ENCODE results near the gene TRIM16.
"Not testable (repeated sequence)": the region's sequence is repeated elsewhere in the genome, so short reads cannot be mapped to it uniquely, and the experiment has no call there.

The TRIM16 gene

DNA sequence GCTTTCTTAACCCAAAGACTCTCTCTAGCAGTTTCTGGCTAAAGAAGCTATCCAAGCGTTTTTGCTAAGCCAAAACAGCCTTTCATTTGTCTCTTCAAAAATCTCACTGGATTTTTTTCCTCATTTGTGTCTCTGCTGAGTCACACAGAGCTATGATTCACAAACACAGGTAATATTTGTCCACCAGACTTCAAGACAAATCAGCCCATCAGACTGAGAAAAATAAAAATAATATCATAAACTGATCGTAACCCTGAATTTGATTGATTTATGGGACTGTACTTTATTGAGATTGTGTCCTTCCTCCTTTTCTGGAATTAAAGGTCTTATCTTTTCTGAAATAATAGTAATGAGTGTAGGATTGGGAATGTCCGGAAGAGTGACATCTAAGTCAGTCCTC lies 25.8 kb downstream of the TRIM16 start:
- no peak for DNase-seq

DNA sequence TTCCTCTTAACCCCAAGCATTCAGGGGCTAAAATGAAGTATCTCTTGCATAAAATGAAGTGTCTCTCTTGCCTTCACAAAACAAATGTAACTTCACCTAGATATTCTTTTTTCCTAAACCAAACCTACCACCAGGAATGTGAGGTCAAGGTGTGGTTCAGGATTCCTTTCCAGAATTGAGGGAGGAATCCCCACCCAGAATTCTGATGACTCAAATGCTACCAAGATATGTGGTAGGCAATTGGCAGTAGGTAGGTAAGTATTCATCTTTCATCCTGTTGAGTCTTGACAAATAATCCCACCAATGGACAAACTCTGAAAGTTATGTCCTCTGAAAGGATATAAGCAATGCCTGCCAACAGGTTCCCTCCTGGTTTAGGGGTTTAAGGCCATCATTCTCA lies 26.2 kb downstream of the TRIM16 start:
- DNase-seq: no peak

DNA sequence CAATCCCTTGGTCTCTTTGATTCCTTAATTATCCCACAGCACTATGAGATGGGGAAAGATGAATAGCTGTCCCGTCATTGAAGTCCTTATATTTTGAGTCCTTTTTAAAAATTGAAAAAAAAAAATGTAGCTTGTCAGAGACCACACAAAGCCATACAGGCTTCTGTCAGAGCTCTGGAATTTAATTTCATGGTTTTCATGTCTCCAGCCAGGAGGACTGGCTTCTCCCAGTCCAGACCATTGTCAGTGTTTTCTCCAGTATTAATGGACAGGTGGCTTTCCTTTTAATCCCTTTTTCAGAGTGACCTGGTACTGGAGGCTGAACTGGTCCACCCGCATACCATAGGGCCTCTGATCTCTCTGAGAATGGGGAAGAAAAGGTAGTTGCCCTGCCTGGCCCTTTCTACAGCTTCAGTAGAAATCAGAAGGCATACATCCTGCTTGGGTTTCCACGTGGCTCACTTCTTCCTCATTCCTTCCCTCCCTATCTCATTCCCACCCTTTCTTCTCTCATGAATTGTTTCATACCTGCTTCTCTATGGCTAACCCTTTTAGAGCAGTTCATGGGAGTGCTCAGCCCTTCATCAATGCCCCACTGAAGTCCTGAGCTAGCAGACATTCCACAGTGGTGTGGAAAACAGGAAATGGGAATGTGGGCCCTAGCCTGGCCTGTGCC lies 29.1 kb downstream of the TRIM16 start:
- DNase-seq: no peak

DNA sequence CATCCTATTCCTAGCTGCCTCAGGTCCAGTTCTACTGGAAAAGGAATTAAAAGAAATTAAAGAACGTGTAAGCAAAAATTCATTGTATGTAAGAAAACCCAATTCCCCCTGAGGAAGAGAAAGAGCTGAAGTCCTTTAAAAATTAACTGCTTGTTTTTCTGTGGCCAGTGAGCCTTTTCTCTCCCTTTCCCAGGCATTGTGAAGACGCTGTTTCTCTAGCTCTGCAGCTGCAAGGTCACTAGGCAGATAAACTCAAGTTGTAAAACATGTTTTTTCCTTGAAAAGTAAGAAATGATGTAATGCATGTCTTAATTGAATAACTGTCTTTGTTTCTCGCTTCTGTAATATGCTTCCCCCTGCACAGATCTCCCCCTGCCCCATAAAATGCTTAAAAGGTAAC lies 29.7 kb downstream of the TRIM16 start:
- not testable (repeated sequence) for DNase-seq

DNA sequence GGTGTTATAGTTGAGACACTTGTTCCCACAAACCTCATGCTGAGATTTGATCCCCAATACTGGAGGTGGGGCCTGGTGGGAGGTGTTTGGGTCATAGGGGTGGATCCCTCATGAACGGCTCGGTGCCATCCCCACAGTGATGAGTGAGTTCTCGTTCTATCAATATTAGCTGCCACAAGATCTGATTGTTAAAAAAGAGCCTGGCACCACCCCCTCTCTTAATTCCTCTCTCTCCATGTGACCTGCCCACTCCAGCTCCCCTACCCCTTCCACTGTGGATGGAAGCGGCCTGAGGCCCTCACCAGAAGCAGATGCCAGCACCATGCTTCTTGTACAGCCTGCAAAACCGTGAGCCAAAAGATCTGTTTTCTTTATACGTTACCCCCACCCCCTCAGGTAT lies 31.2 kb downstream of the TRIM16 start:
- no peak for DNase-seq

DNA sequence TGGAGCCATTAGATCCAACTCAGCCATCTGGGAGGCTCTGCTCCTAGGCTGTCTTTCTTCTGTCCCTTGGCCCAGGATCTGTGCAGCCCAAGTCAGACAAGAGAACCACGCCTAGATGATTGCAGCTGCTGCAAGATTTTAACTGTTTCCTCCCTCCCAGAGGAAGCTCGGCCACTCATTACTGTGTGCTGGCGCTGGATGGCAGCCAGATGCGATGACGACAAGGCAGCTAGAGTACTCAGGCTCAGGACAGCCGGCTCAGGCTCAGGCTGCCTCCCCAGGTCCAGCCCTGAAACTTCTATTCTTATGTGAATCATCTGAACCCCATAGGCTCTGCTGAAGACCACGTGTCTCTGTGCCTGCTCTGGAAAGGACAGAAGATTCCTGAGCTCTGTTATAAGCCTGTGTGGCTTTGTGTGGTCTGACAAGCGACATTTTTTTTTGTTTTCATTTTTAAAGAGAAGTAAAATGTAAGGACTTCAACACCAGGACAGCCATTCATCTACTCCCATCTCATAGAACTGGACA lies 32.5 kb downstream of the TRIM16 start:
- DNase-seq: no peak

DNA sequence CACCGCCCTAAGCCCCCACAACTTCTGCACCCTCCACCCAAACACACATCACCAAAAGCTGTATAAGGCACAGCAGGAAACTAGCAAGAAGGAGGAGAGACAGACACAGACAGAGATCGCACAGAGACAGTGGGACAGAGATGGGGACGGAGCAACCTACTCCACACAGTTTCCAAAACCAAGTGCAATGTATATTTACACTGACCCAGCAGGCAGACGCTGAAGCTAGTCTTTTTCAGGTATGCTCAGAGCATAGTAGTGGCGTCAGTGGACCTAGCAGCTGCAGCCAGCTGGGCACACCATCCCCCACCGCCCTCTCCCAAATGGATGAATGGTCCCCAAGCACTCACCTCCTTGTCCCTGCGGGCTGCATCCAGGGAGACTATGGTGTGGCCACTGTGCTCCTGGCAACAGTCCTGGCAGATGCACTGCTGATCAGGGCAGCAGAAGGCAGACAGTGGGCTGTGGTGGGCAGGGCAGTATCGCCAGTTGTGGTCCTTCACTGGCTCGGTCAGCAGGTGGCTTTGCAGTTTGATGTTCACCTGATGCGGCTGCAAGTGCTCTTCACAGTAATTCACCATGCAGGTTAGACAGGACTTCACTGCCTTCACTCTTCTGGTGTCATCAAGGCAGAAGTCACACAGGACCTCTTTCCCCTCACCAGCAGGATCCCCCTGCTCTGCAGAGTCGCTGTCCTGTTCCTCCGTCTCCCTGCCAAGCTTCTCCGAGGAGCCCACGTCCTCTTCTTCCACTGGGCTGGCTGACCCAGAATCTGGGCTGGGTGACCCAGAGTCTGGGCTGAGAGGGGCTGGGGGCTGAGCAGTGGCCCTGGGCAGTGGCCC lies 33.1 kb downstream of the TRIM16 start:
- DNase-seq: no peak

DNA sequence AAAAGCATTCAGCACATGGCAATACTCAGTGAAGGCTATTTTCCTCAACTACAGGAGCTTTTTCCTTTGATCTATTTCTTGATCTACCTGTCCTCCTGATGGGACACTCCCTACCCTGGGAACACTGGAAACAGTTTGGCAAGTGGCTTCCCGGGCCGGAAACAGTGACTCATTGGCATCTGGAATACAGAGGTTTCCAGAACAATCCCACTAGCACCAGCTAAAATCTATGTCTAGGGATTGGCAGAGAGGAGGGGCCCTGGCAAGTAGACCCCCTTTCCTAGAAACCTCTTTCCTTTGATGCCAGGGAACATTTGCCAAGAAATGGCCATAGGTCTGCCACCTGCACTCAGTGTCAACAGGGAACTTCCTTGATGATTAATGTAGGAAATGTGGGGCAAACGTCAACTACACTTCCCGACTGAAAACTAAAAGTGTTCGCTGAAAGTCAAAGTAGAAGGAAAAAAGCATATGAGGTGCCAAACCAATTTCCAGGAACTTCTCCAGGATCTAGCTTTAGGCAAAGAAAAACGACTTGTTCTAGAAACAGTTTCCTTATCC lies 34.2 kb downstream of the TRIM16 start:
- no peak for DNase-seq

DNA sequence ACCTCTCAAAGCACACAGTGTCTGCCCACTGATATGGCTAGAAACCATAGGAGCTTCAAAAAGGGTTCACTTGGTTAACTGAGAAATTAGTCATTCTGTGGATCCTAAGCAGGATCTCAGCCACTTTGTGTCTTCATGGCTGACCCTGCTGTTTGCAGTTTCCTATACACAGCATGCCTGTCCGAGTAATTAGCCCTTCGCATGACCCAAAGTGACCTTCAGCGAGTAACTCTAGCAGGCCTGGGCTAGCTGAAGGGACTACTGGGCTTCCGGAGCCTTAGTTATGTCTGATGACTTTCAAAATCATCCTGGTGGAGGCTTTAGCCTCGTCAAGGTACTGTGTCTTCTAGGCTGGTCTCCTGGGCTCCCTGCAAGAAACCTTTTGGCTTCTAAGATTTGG lies 35.7 kb downstream of the TRIM16 start:
- DNase-seq: no peak

DNA sequence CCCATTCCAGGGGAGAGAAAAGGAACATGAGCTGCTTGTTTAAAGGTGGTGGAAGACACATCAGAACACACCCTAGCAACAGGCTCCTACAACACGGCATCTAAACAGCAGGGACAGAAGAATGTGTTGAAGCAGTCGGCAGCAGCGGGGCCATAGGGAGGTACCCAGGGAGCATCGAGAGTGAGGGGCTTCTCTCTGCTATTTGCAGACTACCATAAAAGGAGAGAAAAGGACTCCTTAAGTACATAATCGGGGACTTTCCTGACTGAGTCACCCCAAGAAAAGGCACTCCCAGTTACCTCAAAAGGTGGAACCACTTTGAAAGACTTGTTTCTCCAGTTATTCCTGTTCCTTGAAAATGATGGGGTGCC lies 38.2 kb downstream of the TRIM16 start:
- not testable (repeated sequence) for DNase-seq

DNA sequence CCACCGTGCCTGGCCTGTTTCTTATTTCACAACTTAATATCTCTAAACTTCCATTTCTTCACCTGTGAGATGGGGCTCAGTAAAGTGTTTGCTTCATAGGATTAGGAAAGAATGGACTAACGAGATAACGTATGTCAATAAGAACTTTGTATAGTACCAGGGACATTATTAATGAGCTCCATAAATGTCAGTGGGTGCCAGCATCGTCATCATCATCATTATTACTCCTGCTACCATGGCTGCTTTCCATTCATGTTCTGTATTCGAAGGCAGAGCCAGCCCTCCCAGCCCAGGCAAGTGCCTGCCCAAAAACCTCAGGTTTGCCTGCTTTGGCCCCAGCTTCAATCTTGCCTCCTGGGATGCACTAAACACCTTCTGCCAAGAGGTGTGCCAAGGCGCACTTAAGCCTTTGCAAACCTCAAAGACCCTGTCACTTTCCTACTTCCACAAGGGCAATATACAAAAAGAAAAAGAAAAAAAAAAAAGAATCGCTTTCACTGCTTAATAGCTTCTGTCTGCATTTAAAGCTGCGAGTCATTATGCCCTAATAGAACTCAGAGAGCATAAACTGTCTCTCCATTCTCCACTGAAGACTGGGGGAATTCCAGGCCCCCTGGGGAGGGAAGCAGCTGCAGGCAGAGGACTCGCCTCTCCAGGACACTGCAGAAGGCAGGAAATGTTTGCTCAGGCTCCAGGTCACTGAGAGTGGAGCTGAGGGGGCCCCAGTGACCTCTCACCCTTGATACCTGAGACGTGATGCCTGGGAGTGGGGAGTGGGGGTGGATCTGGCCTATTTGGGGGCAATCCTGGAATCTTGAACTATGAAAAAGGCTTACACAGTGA lies 38.8 kb downstream of the TRIM16 start:
- not testable (repeated sequence) for DNase-seq

DNA sequence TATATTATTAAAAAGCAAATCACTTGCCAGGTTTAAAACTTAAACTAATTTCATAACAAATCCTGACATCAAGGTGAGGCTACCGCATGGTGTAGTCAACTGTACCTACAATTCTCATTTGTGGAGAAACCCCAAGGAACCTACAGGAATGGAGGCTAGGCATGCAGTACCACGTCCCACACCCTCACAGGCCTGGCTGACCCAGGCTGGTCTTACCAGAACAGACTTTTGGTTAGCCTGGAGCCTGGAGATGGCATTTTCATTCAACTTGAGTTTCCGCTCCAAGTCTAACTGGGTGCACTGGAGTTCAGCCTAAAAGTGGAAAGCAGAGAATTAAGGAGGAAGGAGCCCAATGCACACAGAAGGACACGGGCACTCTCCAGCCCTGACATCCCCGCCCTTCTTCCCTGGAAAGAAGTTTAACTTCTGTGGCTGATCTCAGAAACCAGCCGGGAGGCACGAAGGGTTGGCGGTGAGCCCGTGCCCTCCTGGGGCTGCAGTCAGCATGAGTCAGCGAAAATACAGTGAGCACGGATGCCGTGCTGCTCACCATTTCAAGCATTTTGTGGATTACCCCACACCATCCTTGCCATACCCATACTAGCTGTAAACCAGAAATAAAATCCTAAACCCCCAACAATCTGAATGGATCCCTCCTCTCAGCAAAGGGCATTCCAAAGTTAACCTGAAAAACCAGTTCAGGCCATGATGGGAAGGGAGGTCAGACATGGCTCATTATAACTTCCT lies 41.4 kb downstream of the TRIM16 start:
- not testable (repeated sequence) for DNase-seq

DNA sequence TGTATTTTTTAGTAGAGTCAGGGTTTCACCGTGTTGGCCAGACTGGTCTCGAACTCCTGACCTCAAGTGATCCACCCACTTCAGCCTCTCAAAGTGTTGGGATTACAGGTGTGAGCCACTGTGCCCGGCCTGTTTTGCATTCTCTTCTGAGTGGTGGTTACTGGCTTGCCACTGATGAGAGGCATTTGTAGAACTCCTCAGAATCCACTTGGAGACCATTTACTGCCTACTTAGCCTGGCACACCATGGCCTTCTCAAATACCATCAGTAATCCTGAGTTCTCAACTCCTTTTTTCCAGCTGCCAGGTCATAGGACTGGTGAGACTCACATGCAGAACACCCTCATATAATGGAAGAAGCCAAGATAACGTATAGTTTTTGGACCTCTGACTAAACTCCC lies 42.1 kb downstream of the TRIM16 start:
- not testable (repeated sequence) for DNase-seq

DNA sequence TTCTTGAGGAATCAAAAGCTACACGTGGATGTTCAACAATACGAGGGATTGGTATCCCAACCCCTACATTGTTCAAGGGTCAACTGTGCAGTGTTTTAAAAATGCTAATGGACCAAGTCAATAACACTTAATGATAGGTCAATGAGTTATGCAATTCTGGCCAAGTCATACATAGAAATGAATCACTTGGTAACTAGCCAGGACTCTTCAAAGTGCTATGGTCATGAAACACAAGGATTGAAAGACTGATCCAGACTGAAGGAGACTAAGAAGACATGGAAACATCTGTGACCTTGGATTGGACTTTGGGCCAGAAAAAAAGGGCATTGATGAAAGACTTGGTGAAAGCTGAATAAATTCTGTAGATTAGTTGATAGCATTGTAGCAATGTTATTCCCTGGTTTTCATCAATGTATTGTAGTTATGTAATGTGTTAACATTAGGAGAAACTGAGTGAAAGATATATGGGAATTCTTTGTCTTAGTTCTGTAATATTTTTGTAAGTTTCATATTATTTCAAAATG lies 53.1 kb downstream of the TRIM16 start:
- DNase-seq: not testable (repeated sequence)

DNA sequence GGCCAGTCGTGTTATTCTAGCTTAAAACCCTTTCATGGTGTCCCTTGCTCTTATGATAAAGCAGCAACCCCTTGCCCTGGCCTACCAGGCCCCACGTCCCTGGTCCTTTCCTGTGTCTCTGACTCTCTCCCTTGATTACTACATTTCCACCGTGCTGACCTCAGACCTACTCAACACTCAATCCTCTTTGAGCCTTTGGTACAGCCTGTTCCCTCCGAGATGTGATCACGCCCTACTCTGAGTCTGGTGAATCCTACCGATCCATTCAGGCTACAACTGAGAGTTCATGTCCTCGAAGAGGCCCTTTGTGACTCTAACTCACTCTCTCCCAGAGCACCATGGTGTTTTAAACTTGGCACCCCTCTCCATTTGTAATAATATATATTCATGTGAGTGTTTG lies 54.1 kb downstream of the TRIM16 start:
- not testable (repeated sequence) for DNase-seq

DNA sequence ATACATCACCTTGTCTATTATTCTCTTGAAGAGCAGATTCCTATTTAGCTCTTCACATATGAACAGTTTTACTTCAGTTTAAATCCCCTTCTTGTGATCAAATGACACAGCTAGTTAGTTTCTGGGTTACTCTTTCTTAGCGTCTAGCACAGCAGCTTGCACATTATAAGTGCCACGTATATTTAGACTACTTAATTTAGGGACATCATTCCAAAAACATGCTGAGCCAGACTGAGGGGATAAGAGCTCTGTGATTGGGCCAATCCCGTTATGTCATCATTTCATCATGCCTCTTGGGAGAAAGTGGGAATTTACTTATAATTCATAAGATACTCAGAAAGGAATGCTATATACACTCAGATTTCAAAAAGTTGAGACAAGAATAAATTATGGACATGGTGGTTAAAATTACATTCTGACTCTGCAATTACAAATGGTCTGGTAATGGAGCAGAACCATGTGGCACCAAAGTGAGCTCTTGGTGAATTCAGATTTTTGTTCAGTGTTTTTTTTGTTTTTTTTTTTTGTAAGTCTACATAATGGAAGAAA lies 60.4 kb downstream of the TRIM16 start:
- not testable (repeated sequence) for DNase-seq

DNA sequence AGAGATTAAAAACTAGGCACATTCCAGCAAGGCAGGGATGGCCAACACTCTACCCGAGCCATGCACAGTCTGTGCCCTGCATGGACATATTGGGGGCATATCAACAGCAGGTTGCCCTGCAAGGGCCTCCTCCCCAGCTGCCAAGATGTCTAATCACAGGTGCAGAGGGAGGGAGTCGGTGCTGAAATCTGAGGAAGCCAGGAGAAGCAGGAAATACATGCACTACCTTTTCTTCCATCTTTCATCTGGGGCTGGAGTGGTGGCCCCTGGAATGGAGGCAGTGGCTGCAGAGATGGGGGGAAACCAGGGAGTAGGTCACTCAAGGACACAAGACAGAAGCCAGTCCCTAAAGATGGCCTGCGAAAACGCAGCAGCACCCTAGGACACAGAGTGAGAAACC lies 60.9 kb downstream of the TRIM16 start:
- DNase-seq: not testable (repeated sequence)

DNA sequence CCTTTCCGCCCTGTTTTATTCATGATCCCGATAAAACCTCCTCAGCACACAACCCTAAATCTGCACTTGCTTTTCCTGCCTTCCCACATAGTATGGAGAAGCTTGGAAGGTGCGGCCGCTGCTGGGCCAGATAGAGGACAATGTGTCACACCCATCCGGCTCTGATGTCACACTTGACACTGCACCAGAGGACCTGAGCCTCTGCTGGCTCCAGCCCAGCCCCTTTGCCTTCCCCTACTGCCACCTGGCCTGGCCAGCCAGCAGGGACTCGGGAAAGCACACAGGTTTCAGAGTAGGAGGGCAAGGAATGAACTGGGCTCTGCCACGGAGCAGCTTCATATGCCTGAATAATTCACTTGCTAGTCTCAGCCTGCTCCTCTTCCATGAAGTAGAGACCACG lies 62.0 kb downstream of the TRIM16 start:
- DNase-seq: not testable (repeated sequence)

DNA sequence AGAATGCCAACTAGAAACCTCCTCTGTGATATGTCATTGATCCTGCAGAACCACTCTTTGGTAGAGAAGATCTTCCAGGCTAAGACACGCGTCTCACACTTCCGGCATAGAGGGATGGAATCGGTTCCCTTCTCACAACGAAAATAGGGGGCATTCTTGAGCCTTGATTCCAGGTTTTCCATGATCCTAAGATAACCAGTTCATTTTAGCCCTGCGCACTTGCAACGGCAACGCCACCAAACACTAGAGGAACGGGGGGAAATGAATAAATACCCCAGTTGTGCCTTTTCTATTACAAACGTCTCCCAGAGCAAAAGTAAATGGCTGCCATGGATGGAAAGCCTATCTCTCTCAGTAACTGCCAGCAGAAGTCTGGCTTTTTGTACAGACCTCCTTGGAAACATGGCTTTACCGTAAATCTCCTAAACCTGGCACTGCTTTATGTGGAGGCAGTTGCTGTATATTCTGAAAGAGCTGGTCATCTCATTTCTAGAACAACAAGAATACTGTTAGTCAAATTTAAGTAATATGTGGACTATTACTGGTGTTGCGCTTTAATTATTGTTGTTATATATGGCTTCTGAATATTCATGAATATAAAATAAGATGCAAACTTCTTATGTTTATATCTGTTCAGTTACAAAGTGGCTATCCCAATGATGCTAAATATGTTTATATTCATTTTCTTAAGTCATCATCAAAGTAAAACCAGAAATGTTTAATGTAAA lies 64.6 kb downstream of the TRIM16 start, which contains the start of gene FBXW10B:
Gene FBXW10B, minus strand, starts transcription at position 374 of the 728 bp plus-strand sequence. Its CDS starts 192 bp downstream, at position 182.
- DNase-seq: not testable (repeated sequence)

DNA sequence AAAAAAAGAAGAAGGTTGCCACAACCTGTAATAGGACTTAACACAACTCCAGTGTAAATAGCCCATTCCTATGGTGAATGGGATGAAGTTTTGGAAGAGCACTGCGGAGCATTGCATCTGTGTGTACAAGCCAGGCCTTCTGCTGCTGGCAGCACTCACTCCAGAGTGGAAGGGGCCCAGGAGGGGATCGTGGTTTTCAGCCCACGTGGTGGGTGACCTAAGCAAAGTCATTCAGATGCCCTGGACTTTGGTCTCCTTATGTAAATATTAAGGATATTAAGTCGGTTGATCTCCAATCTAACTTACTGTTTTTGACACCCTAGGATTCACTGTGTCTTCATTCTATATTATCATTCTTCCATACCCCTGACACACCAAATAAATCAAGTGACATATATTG lies 67.3 kb downstream of the TRIM16 start:
- not testable (repeated sequence) for DNase-seq

DNA sequence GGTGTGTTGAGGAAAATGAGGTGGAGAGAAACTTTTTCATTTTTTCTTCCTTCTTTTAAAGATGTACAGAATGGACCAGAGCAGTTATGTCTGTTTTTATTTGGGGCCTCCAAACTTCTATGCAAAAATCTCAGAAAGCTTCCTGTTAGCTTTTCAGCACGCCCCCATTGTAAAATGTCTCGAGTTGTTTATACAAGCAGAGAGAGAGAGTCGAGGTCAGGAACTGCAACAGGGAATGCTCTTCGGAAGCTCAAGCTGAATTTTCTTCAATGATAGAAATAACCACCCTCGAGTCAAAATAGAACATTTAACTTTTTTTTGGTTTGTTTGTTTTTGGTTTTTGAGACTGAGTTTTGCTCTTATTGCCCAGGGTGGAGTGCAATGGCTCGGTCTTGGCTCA lies 68.3 kb downstream of the TRIM16 start:
- DNase-seq: not testable (repeated sequence)

Measured in effector CD4-positive, alpha-beta T cell (primary cell).